ENCODE data around the gene SH3D21. TPM values are rescaled to one million over a fixed set of nuclear protein-coding genes. Genes with fewer than 3 reads are reported as not detected.

The SH3D21 gene
- polyA plus RNA-seq, 3 donors, result 0.56 TPM; not detected in 2

GRCh38 chr1:36257375-36257767 lies 48.8 kb upstream of the SH3D21 start:
- Histone ChIP-seq H3K9me3 (replicated peaks in 1 of 2; ENCODE audit: control insufficient read depth in 1 of 2, insufficient read depth in 1 of 2, low read length in 2 of 2) (no peaks in the 10 kb centered on the region), H3K4me3 (replicated peaks in 1 of 3; ENCODE audit: low read depth in 2 of 3, low read length in 3 of 3) (no peak overlapping the region), H4K20me1 (ENCODE audit: insufficient read depth, low read length) (peaks cover 94% of the 10 kb centered on the region), H2AFZ (ENCODE audit: insufficient read depth, low read depth, low read length, poor library complexity, severe bottlenecking) (no peak overlapping the region), H3K27me3 (ENCODE audit: control insufficient read depth in 2 of 2, insufficient read depth in 2 of 2, low read length in 2 of 2) (no peaks in the 10 kb centered on the region), H3K79me2 (ENCODE audit: insufficient read depth, low read length) (peaks cover 96% of the 10 kb centered on the region), H3K36me3 (replicated peaks in 1 of 2; ENCODE audit: control insufficient read depth in 1 of 2, insufficient read depth in 2 of 2, low read length in 2 of 2) (peaks cover 44 to 77% of the 10 kb centered on the region in 2 donors), H3K4me2 (replicated peaks; ENCODE audit: extremely low read depth, low read length, poor library complexity, severe bottlenecking) (no peak overlapping the region), H3K4me1 (ENCODE audit: control insufficient read depth in 1 of 2, insufficient read depth in 2 of 2, low read length in 2 of 2) (no peaks in the 10 kb centered on the region), H3K9ac (ENCODE audit: insufficient read depth, low read length, poor library complexity, severe bottlenecking) (no peak overlapping the region), H3K27ac (ENCODE audit: low read depth in 1 of 2, low read length in 2 of 2) (peak overlapping the region in 1 of 2 donors; percentile 48)
- TF ChIP-seq, protein P1, sequence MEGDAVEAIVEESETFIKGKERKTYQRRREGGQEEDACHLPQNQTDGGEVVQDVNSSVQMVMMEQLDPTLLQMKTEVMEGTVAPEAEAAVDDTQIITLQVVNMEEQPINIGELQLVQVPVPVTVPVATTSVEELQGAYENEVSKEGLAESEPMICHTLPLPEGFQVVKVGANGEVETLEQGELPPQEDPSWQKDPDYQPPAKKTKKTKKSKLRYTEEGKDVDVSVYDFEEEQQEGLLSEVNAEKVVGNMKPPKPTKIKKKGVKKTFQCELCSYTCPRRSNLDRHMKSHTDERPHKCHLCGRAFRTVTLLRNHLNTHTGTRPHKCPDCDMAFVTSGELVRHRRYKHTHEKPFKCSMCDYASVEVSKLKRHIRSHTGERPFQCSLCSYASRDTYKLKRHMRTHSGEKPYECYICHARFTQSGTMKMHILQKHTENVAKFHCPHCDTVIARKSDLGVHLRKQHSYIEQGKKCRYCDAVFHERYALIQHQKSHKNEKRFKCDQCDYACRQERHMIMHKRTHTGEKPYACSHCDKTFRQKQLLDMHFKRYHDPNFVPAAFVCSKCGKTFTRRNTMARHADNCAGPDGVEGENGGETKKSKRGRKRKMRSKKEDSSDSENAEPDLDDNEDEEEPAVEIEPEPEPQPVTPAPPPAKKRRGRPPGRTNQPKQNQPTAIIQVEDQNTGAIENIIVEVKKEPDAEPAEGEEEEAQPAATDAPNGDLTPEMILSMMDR (IDR thresholded peaks at IDR 0.05), result no peak
- H3K9me3 Mint-ChIP-seq, result peaks cover 0 to 2% (median 0%) of the 10 kb centered on the region in 7 donors
- H3K27ac Mint-ChIP-seq, result peak overlapping the region in 4 of 7 donors; percentile 26 to 47 (median 37)
- intact Hi-C loops (cut with micrococcal nuclease), result no loop called here
- WGBS (ENCODE audit: insufficient coverage), result 92% methylated on average over 2 of the region's 2 CpGs
- H3K4me1 Mint-ChIP-seq, result no peaks in the 10 kb centered on the region
- H3K36me3 Mint-ChIP-seq, result peaks cover 43 to 63% of the 10 kb centered on the region in 2 donors
- DNase-seq, result no peak
- no peak overlapping the region for H3K4me3 Mint-ChIP-seq
- H3K27me3 Mint-ChIP-seq (ENCODE audit: low read depth in 3 of 3), result no peaks in the 10 kb centered on the region

- H3K9me3 Mint-ChIP-seq, result peaks cover 0 to 2% (median 0%) of the 10 kb centered on the region in 7 donors
- Histone ChIP-seq H3K4me2 (replicated peaks; ENCODE audit: extremely low read depth, low read length, poor library complexity, severe bottlenecking) (no peak overlapping the region), H3K27ac (ENCODE audit: low read depth in 1 of 2, low read length in 2 of 2) (no peak overlapping the region), H3K36me3 (replicated peaks in 1 of 2; ENCODE audit: control insufficient read depth in 1 of 2, insufficient read depth in 2 of 2, low read length in 2 of 2) (peaks cover 47 to 78% of the 10 kb centered on the region in 2 donors), H3K4me1 (ENCODE audit: control insufficient read depth in 1 of 2, insufficient read depth in 2 of 2, low read length in 2 of 2) (no peaks in the 10 kb centered on the region), H3K9me3 (replicated peaks in 1 of 2; ENCODE audit: control insufficient read depth in 1 of 2, insufficient read depth in 1 of 2, low read length in 2 of 2) (no peaks in the 10 kb centered on the region), H3K4me3 (replicated peaks in 1 of 3; ENCODE audit: low read depth in 2 of 3, low read length in 3 of 3) (no peak overlapping the region), H3K79me2 (ENCODE audit: insufficient read depth, low read length) (peaks cover 93% of the 10 kb centered on the region), H3K27me3 (ENCODE audit: control insufficient read depth in 2 of 2, insufficient read depth in 2 of 2, low read length in 2 of 2) (no peaks in the 10 kb centered on the region), H3K9ac (ENCODE audit: insufficient read depth, low read length, poor library complexity, severe bottlenecking) (no peak overlapping the region), H2AFZ (ENCODE audit: insufficient read depth, low read depth, low read length, poor library complexity, severe bottlenecking) (no peak overlapping the region), H4K20me1 (ENCODE audit: insufficient read depth, low read length) (peaks cover 91% of the 10 kb centered on the region)
- TF ChIP-seq, protein P1 (IDR thresholded peaks at IDR 0.05), result no peak
- no CpG with 5 or more reads among the region's 1 CpG for WGBS (ENCODE audit: insufficient coverage)
- intact Hi-C loops (cut with micrococcal nuclease), result no loop called here
- no peak for DNase-seq
- peaks cover 41 to 68% of the 10 kb centered on the region in 2 donors for H3K36me3 Mint-ChIP-seq
- H3K27me3 Mint-ChIP-seq (ENCODE audit: low read depth in 3 of 3), result no peaks in the 10 kb centered on the region
- H3K27ac Mint-ChIP-seq, result no peak overlapping the region
- no peak overlapping the region for H3K4me3 Mint-ChIP-seq
- no peaks in the 10 kb centered on the region for H3K4me1 Mint-ChIP-seq
These were observed 47.2 kb upstream of the SH3D21 start for GRCh38 chr1:36258960-36259344.

Data from CD14-positive monocyte (primary cell).